ENCODE data around the gene VPS9D1.
"Not testable (repeated sequence)": the region's sequence is repeated elsewhere in the genome, so short reads cannot be mapped to it uniquely, and the experiment has no call there.

Gene VPS9D1

GRCh38 chr16:89691986-89692569 lies 28.6 kb downstream of the VPS9D1 start:
- DNase-seq, result no peak

DNA sequence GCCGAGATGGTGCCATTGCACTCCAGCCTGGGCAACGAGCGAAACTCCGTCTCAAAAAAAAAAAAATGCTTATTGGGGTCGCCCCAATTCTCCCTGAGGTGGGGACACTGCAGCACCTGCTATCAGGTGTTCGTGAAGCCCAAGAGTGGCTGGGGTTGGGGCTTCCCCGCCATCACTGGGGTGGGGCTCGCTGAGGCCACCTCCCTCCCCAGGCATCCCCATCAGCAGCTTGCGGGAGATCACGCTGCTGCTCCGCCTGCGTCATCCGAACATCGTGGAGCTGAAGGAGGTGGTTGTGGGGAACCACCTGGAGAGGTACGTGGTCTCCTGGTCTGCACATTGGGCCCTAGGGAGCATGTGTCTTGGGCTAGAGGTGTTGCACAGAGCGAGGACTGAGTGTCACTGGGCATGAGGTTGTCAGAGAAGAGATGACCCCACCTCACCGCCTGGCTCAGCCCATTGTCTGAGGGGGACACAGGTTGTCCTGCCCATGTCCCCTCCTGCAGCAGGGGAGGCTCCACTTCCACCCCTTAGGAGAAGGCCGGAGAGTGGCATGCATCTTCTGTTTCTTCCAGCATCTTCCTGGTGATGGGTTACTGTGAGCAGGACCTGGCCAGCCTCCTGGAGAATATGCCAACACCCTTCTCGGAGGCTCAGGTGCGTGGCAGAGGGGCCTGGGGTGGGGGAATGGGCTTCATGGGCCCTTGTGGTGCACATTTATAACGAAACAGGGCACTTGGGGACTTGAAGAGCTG lies 29.3 kb downstream of the VPS9D1 start:
- no peak for DNase-seq

DNA sequence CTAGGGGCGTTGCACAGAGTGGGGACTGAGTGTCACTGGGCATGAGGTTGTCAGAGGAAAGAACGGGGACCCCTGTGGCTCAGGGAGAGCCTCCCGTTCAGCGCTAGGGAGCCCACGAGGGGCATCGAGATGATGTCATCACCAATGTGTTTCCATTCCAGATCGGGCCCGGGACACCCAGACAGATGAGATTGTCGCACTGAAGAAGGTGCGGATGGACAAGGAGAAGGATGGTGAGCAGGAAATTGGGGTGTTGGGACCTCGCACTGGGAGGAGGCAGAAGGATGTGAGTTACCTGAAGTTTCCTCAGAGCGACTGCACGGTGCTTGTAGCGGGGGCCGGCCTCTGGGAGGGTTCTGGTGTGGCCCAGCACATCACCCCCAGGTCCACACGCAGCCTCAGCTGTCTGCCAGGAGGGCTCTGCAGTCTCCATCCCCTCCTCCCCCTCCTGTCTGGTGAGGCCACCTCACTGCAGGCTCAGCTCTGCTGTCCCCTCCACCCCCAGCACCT lies 30.3 kb downstream of the VPS9D1 start:
- DNase-seq, result no peak

DNA sequence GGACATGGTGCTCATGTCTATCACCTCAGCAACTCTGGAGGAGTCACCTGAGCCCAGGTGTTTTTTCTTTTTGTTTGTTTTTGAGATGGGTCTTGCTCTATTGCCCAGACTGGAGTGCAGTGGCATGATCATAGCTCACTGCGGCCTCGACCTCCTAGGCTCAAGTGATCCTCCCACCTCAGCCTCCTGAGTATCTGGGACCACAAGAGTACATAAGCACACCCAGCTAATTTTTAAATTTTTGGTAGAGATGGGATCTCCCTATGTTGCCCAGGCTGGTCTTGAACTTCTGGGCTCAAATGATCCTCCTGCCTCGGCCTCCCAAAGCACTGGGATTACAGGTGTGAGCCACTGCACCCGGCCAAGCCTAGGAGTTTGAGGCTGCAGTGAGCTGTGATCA lies 31.1 kb downstream of the VPS9D1 start:
- not testable (repeated sequence) for DNase-seq

- DNase-seq, result no peak
Observed at GRCh38 chr16:89689142-89689541, 31.6 kb downstream of the VPS9D1 start.

- DNase-seq, result no peak
Observed at GRCh38 chr16:89688395-89688794, 32.3 kb downstream of the VPS9D1 start.

DNA sequence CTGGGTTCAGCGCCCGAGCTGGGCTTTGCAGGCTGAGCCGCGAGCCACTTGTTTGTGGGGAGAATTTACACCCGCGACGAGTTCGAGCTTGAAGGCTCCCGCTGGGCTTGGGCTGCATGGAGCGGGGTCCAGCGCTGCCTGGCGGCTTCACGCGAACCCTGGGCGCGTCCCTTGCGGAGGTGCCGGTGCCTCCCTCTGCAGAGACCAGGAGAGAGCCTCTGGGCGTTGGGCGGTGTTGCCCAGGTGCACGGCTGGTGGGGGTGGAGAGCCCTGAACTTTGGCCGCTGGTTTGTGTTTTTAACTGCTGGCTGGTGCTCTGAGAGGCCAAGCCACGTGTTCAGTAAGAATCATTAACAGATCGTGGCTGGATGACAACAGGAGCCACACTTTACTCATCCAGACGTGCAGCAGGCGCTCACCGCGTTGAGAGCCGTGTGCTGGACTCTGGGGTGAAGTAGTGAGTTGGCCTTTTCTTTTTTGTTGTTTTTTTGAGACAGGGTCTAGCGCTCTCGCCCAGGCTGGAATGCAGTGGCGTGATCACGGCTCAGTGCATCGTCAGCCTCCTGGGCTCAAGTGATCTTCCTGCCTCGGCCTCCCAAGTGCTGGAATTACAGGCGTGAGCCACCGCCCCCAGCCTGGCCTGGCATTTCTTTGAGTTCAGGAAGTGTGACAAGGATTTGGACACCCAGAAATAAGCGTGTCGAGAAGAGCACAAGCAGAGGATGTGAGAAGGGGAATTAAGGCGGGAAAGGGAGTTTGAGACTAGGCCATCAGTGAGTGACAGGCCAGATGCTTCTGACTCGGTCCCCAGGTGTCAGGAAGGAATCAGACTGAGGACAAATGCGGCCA lies 33.4 kb downstream of the VPS9D1 start:
- DNase-seq, result no peak

GRCh38 chr16:89686520-89687091 lies 34.1 kb downstream of the VPS9D1 start, which contains the start of gene CDK10:
CDK10 (plus strand) TSS chr16:89686689; CDS start chr16:89686711, 22 bp downstream.
- peak; percentile 83 for DNase-seq

DNA sequence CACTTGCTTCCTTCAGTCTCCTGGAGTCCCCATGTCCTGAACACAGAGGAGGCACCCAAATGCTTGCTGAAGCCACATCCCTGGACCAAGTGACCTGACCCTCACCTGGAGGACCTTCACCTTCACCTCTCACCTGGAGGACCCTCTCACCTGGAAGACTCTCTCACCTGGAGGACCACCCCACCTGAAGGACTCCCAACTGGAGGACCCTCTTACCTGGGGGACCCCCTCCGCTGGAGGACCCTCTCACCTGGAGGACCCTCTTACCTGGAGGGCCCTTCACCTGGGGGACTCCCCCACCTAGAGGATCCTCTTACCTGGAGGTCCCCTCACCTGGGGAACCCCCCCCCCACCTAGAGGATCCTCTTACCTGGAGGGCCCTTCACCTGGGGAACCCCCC lies 34.8 kb downstream of the VPS9D1 start:
- no peak for DNase-seq

DNA sequence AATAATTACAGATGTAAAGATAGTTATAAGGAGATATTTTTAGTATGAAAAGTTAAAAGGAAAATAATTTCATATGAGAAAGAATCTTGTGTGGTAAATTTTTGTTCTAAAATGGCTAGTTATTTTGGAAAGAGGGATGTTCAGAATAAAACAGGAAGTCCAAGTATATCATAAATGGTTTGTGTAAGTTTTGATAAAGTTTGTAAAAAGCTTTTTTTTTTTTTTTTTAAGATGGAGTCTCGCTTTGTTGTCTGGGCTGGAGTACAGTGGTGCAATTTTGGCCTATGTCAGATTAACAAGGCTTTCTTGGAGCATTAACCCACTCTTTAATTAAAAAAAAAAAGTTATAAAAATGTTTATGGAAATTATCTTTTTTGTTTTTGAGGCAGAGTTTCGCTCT lies 42.4 kb downstream of the VPS9D1 start:
- DNase-seq, result no peak

- no peak for DNase-seq
Observed at GRCh38 chr16:89672177-89672941, 48.3 kb downstream of the VPS9D1 start.

DNA sequence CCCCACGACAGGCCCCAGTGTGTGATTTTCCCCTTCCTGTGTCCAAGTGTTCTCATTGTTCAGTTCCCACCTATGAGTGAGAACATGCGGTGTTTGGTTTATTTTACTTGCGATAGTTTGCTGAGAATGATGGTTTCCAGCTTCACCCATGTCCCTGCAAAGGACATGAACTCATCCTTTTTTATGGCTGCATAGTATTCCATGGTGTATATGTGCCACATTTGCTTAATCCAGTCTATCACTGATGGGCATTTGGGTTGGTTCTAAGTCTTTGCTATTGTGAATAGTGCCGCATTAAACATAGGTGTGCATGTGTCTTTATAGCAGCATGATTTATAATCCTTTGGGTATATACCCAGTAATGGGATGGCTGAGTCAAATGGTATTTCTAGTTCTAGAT lies 49.1 kb downstream of the VPS9D1 start:
- not testable (repeated sequence) for DNase-seq

DNA sequence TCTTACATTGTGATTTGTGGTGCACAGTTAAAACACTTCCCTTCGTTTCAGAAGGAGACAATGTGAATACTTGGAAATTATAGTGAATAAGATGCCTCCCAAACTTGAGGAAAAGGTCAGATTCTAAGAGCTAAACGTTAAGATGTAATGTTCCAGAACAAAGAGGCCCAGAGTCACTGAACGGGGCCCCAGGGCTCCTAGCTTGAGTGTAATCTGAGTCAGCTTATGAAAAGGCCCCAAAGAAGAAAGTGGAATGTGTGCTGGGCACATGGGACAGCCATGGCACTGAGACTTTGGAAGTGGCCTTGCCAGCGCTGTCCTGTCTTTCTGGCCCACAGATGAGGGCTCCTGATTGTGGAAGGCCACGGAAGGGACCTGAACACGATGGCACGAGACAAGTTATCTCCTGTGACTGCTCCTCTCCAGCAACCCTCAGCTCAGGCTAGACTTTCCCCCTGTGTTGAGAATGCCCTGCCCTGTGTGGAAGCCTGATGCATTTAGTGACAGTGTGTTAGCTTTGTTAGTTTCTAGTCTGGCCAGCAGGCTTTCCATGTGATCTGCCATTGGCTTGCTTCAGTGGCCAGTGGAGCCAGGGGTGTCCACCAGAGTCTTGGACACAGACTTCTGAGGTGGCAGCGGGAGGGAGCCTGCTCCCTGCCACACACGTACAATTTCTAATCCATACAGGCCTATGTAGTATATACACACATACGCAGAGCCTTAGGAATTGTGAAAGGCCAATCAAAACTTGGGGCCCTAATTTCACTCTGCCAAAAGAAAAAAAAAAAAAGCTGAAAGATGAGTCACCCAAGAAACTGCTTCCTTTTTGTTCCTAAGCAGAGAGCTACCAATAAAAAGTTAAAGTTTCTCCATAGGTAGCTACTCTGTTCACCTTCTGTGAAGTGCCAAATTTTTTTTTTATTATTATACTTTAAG lies 49.9 kb downstream of the VPS9D1 start:
- no peak for DNase-seq

DNA sequence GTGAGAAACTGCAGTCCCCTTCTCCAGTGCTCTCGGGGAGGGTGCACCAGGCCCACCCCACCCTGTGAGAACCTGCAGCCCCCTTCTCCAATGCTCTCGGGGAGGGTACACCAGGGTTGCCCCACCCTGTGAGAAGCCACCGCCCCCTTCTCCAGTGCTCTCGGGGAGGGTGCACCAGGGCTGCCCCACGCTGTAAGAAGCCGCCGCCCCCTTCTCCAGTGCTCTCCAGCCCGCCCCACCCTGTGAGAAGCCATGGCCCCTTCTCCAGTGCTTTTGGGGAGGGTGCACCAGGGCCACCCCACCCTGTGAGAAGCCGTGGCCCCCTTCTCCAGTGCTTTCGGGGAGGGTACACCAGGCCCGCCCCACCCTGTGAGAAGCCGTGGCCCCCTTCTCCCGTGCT lies 50.9 kb downstream of the VPS9D1 start:
- DNase-seq, result no peak

DNA sequence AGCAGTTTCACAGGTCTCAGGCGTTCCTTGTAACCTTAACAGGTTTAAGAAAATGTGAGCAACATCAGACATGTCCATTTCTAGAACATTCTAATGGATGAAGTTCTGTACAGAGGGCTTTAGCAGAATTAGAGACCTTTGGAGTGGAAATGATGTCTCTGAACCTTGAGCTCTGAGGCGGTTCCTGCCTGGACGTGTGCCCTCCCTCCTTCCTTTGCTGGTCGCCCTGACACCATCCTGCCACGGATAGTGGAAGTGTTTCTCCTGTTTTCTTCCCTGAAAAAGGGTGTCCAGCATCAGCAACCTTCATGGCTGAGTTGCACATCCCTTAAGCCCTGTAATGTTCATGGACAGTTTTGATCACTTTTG lies 51.9 kb downstream of the VPS9D1 start:
- DNase-seq, result no peak

- DNase-seq, result no peak
Observed at GRCh38 chr16:89667633-89668032, 53.1 kb downstream of the VPS9D1 start.

- DNase-seq, result not testable (repeated sequence)
Observed at GRCh38 chr16:89667000-89667399, 53.7 kb downstream of the VPS9D1 start.

DNA sequence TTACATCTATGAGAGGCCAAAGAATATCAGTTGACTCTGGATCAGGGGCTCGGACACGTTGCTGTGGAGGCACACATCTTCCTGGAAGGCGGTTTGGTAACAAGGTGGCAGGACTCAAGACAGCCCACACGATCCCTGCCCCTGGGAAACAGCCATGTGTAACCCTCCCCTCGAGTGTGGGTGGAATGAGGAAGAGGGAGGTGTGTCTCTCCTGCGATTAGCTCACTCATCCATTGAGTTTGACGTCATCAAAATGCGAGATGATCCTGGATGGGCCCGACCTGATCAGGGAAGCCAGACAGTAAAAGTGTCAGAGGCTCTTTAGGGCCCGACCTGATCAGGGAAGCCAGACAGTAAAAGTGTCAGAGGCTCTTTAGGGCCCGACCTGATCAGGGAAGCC lies 56.5 kb downstream of the VPS9D1 start:
- DNase-seq, result not testable (repeated sequence)

GRCh38 chr16:89661215-89661614 lies 59.5 kb downstream of the VPS9D1 start:
- DNase-seq, result no peak

DNA sequence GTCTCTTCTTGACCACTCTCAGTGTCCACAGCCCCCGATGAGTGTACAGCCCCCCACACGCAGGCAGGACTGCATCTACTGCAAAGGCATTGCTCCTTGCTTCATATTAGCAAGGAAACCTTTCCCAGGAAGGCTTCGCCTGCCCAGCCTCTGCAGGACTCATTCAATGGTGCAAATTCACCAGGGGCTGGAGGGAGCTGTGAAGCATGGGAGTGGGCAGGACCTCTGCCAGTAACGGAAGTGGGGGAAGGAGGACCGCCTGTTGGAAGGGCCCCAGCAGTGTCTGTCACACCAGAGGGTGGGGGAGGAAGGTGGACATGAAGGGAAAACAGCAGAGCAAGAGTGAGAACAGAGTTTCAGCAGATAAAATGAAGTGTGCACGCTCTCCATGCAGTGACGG lies 60.6 kb downstream of the VPS9D1 start:
- no peak for DNase-seq

GRCh38 chr16:89658221-89658879 lies 62.3 kb downstream of the VPS9D1 start:
- DNase-seq, result no peak

Data from activated gamma-delta T cell (primary cell).